Caco-2 (cell line): ENCODE data around the gene SEPTIN8. TPM values are rescaled to one million over a fixed set of nuclear protein-coding genes. Genes with fewer than 3 reads are reported as not detected.
A peak's percentile ranks its signal among the peaks of the same experiment; 100 is the strongest.

Experiments
- BruUV-seq: library from RNA; stranded (reverse); fragments of 400-500 nt; replicated peaks from 2 replicates; lab custom pipeline; 2021; lab: Mats Ljungman, UMichigan
- CTCF ChIA-PET: fragments of 300-600 bp; sonication (Branson Sonifier 250); formaldehyde crosslinking; loops from one replicate; lab custom pipeline; 2022; ENCODE audit warnings: antibody characterized with exemption; lab: Charles Lee
- POLR2A ChIA-PET: fragments of 300-600 bp; sonication (Branson Sonifier 250); formaldehyde crosslinking; loops from one replicate; lab custom pipeline; 2022; ENCODE audit warnings: antibody characterized with exemption; lab: Charles Lee
- DNase-seq, 2 experiments: peaks; one replicate each; pipeline versions ENCODE4 v3.0.0 to v3.0.0-alpha.2; 2020 to 2022
- H3K27me3 ChIP-seq: replicated peaks from 2 replicates; pipeline ENCODE4 v1.6.0; 2011; ENCODE audit warnings: low read length; ENCODE audit not compliant: control insufficient read depth, insufficient read depth
- H3K36me3 ChIP-seq: 2 replicates; pipeline ENCODE4 v1.5.1; 2011; ENCODE audit warnings: low read length; ENCODE audit not compliant: control insufficient read depth, insufficient read depth
- H3K4me1 ChIP-seq: fragments of 250-450 bp; sonication (Bioruptor Pico); 2 replicates; pipeline ENCODE4 v1.5.1; 2020; ENCODE audit warnings: mild to moderate bottlenecking
- H3K4me3 ChIP-seq: 2 replicates; pipeline ENCODE4 v1.5.1; 2011; ENCODE audit warnings: low read depth, mild to moderate bottlenecking, control low read depth, low read length
- H3K9me3 ChIP-seq: fragments of 250-450 bp; sonication (Bioruptor Pico); 2 replicates; pipeline ENCODE4 v1.5.1; 2020; ENCODE audit warnings: mild to moderate bottlenecking, moderate library complexity
- H3K27ac Mint-ChIP-seq: one replicate; pipeline ENCODE4 v1.8.0; 2022; ENCODE audit warnings: mixed read lengths; ENCODE audit not compliant: unreplicated experiment
- H3K27me3 Mint-ChIP-seq: one replicate; pipeline ENCODE4 v1.8.0; 2022; ENCODE audit warnings: mixed read lengths; ENCODE audit not compliant: insufficient read depth, unreplicated experiment
- H3K36me3 Mint-ChIP-seq: one replicate; pipeline ENCODE4 v1.8.0; 2022; ENCODE audit warnings: mild to moderate bottlenecking, mixed read lengths; ENCODE audit not compliant: insufficient read depth, unreplicated experiment
- H3K4me1 Mint-ChIP-seq: one replicate; pipeline ENCODE4 v1.8.0; 2022; ENCODE audit warnings: low read depth, mixed read lengths; ENCODE audit not compliant: unreplicated experiment
- H3K4me3 Mint-ChIP-seq: one replicate; pipeline ENCODE4 v1.8.0; 2022; ENCODE audit warnings: mild to moderate bottlenecking, moderate library complexity, mixed read lengths; ENCODE audit not compliant: unreplicated experiment
- H3K9me3 Mint-ChIP-seq: one replicate; pipeline ENCODE4 v1.8.0; 2022; ENCODE audit warnings: mixed read lengths; ENCODE audit not compliant: unreplicated experiment
- intact Hi-C: fragments of 100-400 bp; cut with micrococcal nuclease; formaldehyde crosslinking; loops from one replicate; pipeline ENCODE4 v1.10.0; 2022; ENCODE audit not compliant: unreplicated experiment
- total RNA-seq: library from RNA; stranded (reverse); gene quantifications from 2 replicates; pipeline ENCODE4 v1.2.3, GENCODE V29; 2022
- TF ChIP-seq, protein P1 (sequence below), 2 experiments: fragments of 200-600 bp in 1 of 2; IDR thresholded peaks; 1 replicate in 1 of 2; 2 replicates in 1 of 2; pipeline versions ENCODE4 v1.5.1 to v1.8.0; 2011 to 2022; ENCODE audit warnings: antibody characterized with exemption in 1 of 2, control low read depth in 1 of 2, inconsistent platforms in 1 of 2, low read depth in 1 of 2, low read length in 1 of 2, mild to moderate bottlenecking in 1 of 2, moderate library complexity in 1 of 2; ENCODE audit not compliant: insufficient read depth in 1 of 2, severe bottlenecking in 1 of 2, unreplicated experiment in 1 of 2

Gene SEPTIN8
- total RNA-seq, 1 experiment from 2014 or later: 60.7 TPM

DNA sequence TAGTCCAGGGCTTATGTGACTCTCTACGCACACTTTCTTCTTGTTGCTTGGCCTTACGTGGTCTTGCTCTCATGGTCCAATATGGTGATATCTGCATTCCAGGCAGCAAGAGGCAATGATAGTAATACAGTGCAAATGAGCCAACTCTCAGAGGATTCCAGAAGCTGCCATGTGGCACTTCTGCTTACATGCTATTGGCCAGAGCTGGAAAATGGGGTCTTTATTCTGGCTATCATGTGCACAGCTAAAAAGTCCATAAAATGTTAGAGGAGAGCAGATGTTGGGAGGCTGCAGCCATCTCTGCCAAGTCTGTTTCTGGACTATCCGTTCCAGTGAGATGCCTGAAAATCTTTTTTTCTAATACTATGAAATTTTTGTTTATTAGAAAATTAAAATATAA is 2.9 kb upstream of the SEPTIN8 start:
- TF ChIP-seq, protein P1, sequence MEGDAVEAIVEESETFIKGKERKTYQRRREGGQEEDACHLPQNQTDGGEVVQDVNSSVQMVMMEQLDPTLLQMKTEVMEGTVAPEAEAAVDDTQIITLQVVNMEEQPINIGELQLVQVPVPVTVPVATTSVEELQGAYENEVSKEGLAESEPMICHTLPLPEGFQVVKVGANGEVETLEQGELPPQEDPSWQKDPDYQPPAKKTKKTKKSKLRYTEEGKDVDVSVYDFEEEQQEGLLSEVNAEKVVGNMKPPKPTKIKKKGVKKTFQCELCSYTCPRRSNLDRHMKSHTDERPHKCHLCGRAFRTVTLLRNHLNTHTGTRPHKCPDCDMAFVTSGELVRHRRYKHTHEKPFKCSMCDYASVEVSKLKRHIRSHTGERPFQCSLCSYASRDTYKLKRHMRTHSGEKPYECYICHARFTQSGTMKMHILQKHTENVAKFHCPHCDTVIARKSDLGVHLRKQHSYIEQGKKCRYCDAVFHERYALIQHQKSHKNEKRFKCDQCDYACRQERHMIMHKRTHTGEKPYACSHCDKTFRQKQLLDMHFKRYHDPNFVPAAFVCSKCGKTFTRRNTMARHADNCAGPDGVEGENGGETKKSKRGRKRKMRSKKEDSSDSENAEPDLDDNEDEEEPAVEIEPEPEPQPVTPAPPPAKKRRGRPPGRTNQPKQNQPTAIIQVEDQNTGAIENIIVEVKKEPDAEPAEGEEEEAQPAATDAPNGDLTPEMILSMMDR (IDR thresholded peaks at IDR 0.05; ENCODE audit: insufficient read depth in 1 of 2, low read depth in 1 of 2, low read length in 1 of 2, severe bottlenecking in 1 of 2, unreplicated experiment in 1 of 2): no peak
- H3K4me3 Mint-ChIP-seq: no peak overlapping the region
- H3K27ac Mint-ChIP-seq: no peak overlapping the region
- Histone ChIP-seq H3K9me3 (no peaks in the 10 kb centered on the region), H3K4me1 (peaks cover 17% of the 10 kb centered on the region), H3K4me3 (no peak overlapping the region), H3K27me3 (no peaks in the 10 kb centered on the region), H3K36me3 (no peaks in the 10 kb centered on the region)
- H3K27me3 Mint-ChIP-seq: peaks cover 5% of the 10 kb centered on the region
- DNase-seq: no peak
- no peaks in the 10 kb centered on the region for H3K9me3 Mint-ChIP-seq
- ChIA-PET POLR2A (no interaction called here), CTCF (no interaction called here)
- no TSS peak for BruUV-seq
- intact Hi-C loops: no loop called here
- peaks cover 5% of the 10 kb centered on the region for H3K36me3 Mint-ChIP-seq
- peaks cover 19% of the 10 kb centered on the region for H3K4me1 Mint-ChIP-seq

DNA sequence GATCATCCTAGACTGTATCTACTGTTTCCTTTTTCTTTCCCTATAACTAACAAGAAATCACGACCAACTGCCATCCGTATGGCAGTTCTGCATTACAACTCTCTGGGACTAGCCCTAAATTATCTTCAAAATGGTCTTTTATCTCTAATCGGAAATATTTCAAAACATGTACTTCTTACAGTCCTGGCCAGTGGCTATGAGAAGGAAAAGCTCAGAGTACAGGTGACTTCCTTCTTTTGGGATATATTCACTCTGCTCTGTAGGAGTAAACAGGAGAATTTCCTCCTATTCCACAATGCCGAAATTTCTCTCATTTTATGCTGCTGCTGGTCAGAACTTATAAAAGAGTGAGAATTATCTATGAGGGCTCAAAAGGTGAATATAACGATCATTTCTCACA is 1.8 kb upstream of the SEPTIN8 start:
- TF ChIP-seq, protein P1 (IDR thresholded peaks at IDR 0.05; ENCODE audit: insufficient read depth in 1 of 2, low read depth in 1 of 2, low read length in 1 of 2, severe bottlenecking in 1 of 2, unreplicated experiment in 1 of 2): no peak
- peaks cover 5% of the 10 kb centered on the region for H3K36me3 Mint-ChIP-seq
- Histone ChIP-seq H3K9me3 (no peaks in the 10 kb centered on the region), H3K36me3 (no peaks in the 10 kb centered on the region), H3K4me1 (peaks cover 21% of the 10 kb centered on the region), H3K4me3 (no peak overlapping the region), H3K27me3 (no peaks in the 10 kb centered on the region)
- ChIA-PET POLR2A (no interaction called here), CTCF (interaction anchor here (1.4 kb wide), 1 partner anchor 24 kb away, joined by 5 read pairs; no protein-coding TSS in a partner anchor)
- BruUV-seq: no TSS peak
- H3K27ac Mint-ChIP-seq: no peak overlapping the region
- peaks cover 5% of the 10 kb centered on the region for H3K27me3 Mint-ChIP-seq
- H3K4me3 Mint-ChIP-seq: peak overlapping the region; percentile 73
- intact Hi-C loops: no loop called here
- peaks cover 23% of the 10 kb centered on the region for H3K4me1 Mint-ChIP-seq
- DNase-seq: no peak
- no peaks in the 10 kb centered on the region for H3K9me3 Mint-ChIP-seq

DNA sequence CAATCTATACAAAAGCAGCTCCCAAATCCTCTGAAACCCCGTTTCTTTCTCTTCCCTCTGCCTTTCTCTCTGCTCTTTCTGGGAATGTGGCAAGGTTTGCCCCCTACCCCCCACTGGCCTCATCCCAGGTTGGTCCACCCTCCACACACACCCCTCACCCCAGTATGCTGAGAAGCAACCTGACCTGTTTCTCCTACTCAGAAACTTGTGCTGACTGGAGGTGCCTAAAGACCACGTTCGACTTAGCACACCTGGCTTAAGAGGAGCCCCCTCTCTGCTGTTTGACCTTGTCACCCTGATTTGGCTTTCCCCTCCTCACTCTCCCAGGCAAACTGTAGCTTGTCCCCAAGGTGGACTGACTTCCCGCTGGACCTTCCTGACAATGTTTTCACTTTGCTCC is 1.1 kb upstream of the SEPTIN8 start:
- Histone ChIP-seq H3K4me1 (peaks cover 21% of the 10 kb centered on the region), H3K27me3 (no peaks in the 10 kb centered on the region), H3K36me3 (no peaks in the 10 kb centered on the region), H3K4me3 (peak overlapping the region; percentile 87), H3K9me3 (no peaks in the 10 kb centered on the region)
- no peaks in the 10 kb centered on the region for H3K9me3 Mint-ChIP-seq
- H3K4me3 Mint-ChIP-seq: peak overlapping the region; percentile 73
- H3K36me3 Mint-ChIP-seq: peaks cover 5% of the 10 kb centered on the region
- TF ChIP-seq, protein P1 (IDR thresholded peaks at IDR 0.05; ENCODE audit: insufficient read depth in 1 of 2, low read depth in 1 of 2, low read length in 1 of 2, severe bottlenecking in 1 of 2, unreplicated experiment in 1 of 2): no peak
- no peak for DNase-seq
- intact Hi-C loops: no loop called here
- no TSS peak for BruUV-seq
- ChIA-PET POLR2A (no interaction called here), CTCF (interaction anchor here (0.8 to 2.5 kb wide), 3 partner anchors 23 to 42 kb away, joined by 3 to 13 read pairs (median 5); no protein-coding TSS in a partner anchor)
- peaks cover 26% of the 10 kb centered on the region for H3K4me1 Mint-ChIP-seq
- peaks cover 5% of the 10 kb centered on the region for H3K27me3 Mint-ChIP-seq
- H3K27ac Mint-ChIP-seq: peak overlapping the region; percentile 42
